ENCODE data around the gene TWF2. TPM values are rescaled to one million over a fixed set of nuclear protein-coding genes. Genes with fewer than 3 reads are reported as not detected.
A peak's percentile ranks its signal among the peaks of the same experiment; 100 is the strongest.

Gene TWF2
- total RNA-seq, 3 donors from 2014 or later (not counting 1 experiment from before 2014, with no cell fraction given), result 49.2 to 76.6 (median 52.0) TPM

- intact Hi-C loops (cut with micrococcal nuclease), result loop anchor here (2.0 kb wide), 1 partner anchor 18 kb away; no protein-coding TSS in a partner anchor
- H3K9me3 ChIP-seq (ENCODE audit: control insufficient read depth, insufficient read depth, low read length), result no peaks in the 10 kb centered on the region
- peaks cover 68% of the 10 kb centered on the region for H3K36me3 ChIP-seq (ENCODE audit: control insufficient read depth, insufficient read depth, low read length)
- Mint-ChIP-seq H3K27ac (peak overlapping the region; percentile 88 to 90), H3K4me1 (peaks cover 63% of the 10 kb centered on the region in 2 donors), H3K36me3 (peaks cover 15% of the 10 kb centered on the region), H3K4me3 (peak overlapping the region; percentile 67), H3K27me3 (ENCODE audit: low read depth in 2 of 2) (no peaks in the 10 kb centered on the region), H3K9me3 (no peaks in the 10 kb centered on the region)
- DNase-seq, result no peak
- TF ChIP-seq CTCF (IDR thresholded peaks at IDR 0.05), result no peak
- no peaks in the 10 kb centered on the region for H3K27me3 ChIP-seq (ENCODE audit: control insufficient read depth, insufficient read depth, low read length)
- H3K4me1 ChIP-seq (ENCODE audit: control insufficient read depth, insufficient read depth, low read length), result peaks cover 48% of the 10 kb centered on the region
- WGBS (ENCODE audit: insufficient coverage), result 35% methylated on average over 8 of the region's 9 CpGs
- peak overlapping the region; percentile 70 for H3K27ac ChIP-seq (ENCODE audit: low read length)
- ATAC-seq, result peak in 1 of 3 donors; percentile 30
- no peak overlapping the region for H3K4me3 ChIP-seq (ENCODE audit: low read length)
These were observed 31.3 kb upstream of the TWF2 start for GRCh38 chr3:52270252-52270754.

- Histone ChIP-seq H3K4me1 (ENCODE audit: control insufficient read depth, insufficient read depth, low read length) (peaks cover 44% of the 10 kb centered on the region), H3K27ac (ENCODE audit: low read length) (peak overlapping the region; percentile 70), H3K27me3 (ENCODE audit: control insufficient read depth, insufficient read depth, low read length) (no peaks in the 10 kb centered on the region), H3K36me3 (ENCODE audit: control insufficient read depth, insufficient read depth, low read length) (peaks cover 70% of the 10 kb centered on the region), H3K9me3 (ENCODE audit: control insufficient read depth, insufficient read depth, low read length) (no peaks in the 10 kb centered on the region), H3K4me3 (ENCODE audit: low read length) (no peak overlapping the region)
- no peak for ATAC-seq
- H3K27ac Mint-ChIP-seq, result peak overlapping the region; percentile 88 to 90
- no peaks in the 10 kb centered on the region for H3K9me3 Mint-ChIP-seq
- no peak for DNase-seq
- intact Hi-C loops (cut with micrococcal nuclease), result loop anchor here (2.0 kb wide), 1 partner anchor 17 kb away; no protein-coding TSS in a partner anchor
- no peak for TF ChIP-seq CTCF (IDR thresholded peaks at IDR 0.05)
- H3K4me3 Mint-ChIP-seq, result no peak overlapping the region
- H3K27me3 Mint-ChIP-seq (ENCODE audit: low read depth in 2 of 2), result no peaks in the 10 kb centered on the region
- peaks cover 15% of the 10 kb centered on the region for H3K36me3 Mint-ChIP-seq
- 60% methylated on average over 2 of the region's 3 CpGs for WGBS (ENCODE audit: insufficient coverage)
- H3K4me1 Mint-ChIP-seq, result peaks cover 57 to 60% of the 10 kb centered on the region in 2 donors
These were observed 30.8 kb upstream of the TWF2 start for GRCh38 chr3:52269776-52270175.

GRCh38 chr3:52268036-52268435, 29.1 kb upstream of the TWF2 start:
- Mint-ChIP-seq H3K9me3 (no peaks in the 10 kb centered on the region), H3K27me3 (ENCODE audit: low read depth in 2 of 2) (no peaks in the 10 kb centered on the region), H3K4me1 (peaks cover 58 to 59% of the 10 kb centered on the region in 2 donors), H3K4me3 (no peak overlapping the region), H3K27ac (peak overlapping the region; percentile 66 to 82), H3K36me3 (peaks cover 32% of the 10 kb centered on the region)
- Histone ChIP-seq H3K4me1 (ENCODE audit: control insufficient read depth, insufficient read depth, low read length) (peaks cover 30% of the 10 kb centered on the region), H3K36me3 (ENCODE audit: control insufficient read depth, insufficient read depth, low read length) (peaks cover 77% of the 10 kb centered on the region), H3K4me3 (ENCODE audit: low read length) (no peak overlapping the region), H3K27me3 (ENCODE audit: control insufficient read depth, insufficient read depth, low read length) (no peaks in the 10 kb centered on the region), H3K9me3 (ENCODE audit: control insufficient read depth, insufficient read depth, low read length) (no peaks in the 10 kb centered on the region), H3K27ac (ENCODE audit: low read length) (no peak overlapping the region)
- DNase-seq, result peak in 1 of 2 donors; percentile 56
- whole genome bisulfite sequencing (ENCODE audit: insufficient coverage), result 90% methylated on average over 7 of the region's 7 CpGs
- ATAC-seq, result no peak
- no peak for TF ChIP-seq CTCF (IDR thresholded peaks at IDR 0.05)
- intact Hi-C loops (cut with micrococcal nuclease), result no loop called here

- WGBS (ENCODE audit: insufficient coverage), result 96% methylated on average over 6 of the region's 6 CpGs
- ATAC-seq (no peak), DNase-seq (peak in 1 of 2 donors; percentile 28)
- Histone ChIP-seq H3K9me3 (ENCODE audit: control insufficient read depth, insufficient read depth, low read length) (no peaks in the 10 kb centered on the region), H3K36me3 (ENCODE audit: control insufficient read depth, insufficient read depth, low read length) (peaks cover 90% of the 10 kb centered on the region), H3K27me3 (ENCODE audit: control insufficient read depth, insufficient read depth, low read length) (no peaks in the 10 kb centered on the region), H3K4me1 (ENCODE audit: control insufficient read depth, insufficient read depth, low read length) (peaks cover 21% of the 10 kb centered on the region), H3K4me3 (ENCODE audit: low read length) (no peak overlapping the region), H3K27ac (ENCODE audit: low read length) (no peak overlapping the region)
- Mint-ChIP-seq H3K36me3 (peaks cover 39% of the 10 kb centered on the region), H3K4me1 (peaks cover 44 to 51% of the 10 kb centered on the region in 2 donors), H3K4me3 (no peak overlapping the region), H3K27me3 (ENCODE audit: low read depth in 2 of 2) (no peaks in the 10 kb centered on the region), H3K27ac (peak overlapping the region; percentile 27 to 43), H3K9me3 (no peaks in the 10 kb centered on the region)
- intact Hi-C loops (cut with micrococcal nuclease), result no loop called here
- TF ChIP-seq CTCF (IDR thresholded peaks at IDR 0.05), result no peak
These were observed 26.4 kb upstream of the TWF2 start for GRCh38 chr3:52265387-52265786.

All from natural killer cell (primary cell).